OCI-LY7 (cell line): Measurements from ENCODE around the gene MRPL2. TPM values are rescaled to one million over a fixed set of nuclear protein-coding genes. Genes with fewer than 3 reads are reported as not detected.

Experiments used
- BruUV-seq: library from RNA; stranded (reverse); fragments of 400-500 nt; replicated peaks from 2 replicates; lab custom pipeline; 2021; lab: Mats Ljungman, UMichigan
- CTCF ChIA-PET: fragments of 300-600 bp; sonication (Branson Sonifier 250); formaldehyde crosslinking; loops from one replicate; lab custom pipeline; 2022; ENCODE audit warnings: antibody characterized with exemption; ENCODE audit not compliant: unreplicated experiment; lab: Charles Lee
- POLR2A ChIA-PET: fragments of 300-600 bp; sonication (Branson Sonifier 250); formaldehyde crosslinking; loops from one replicate; lab custom pipeline; 2022; ENCODE audit warnings: antibody characterized with exemption; lab: Charles Lee
- DNase-seq: peaks from one replicate; pipeline ENCODE4 v3.0.0-alpha.2; 2015; ENCODE audit warnings: low spot score
- H2AFZ ChIP-seq: fragments of 200-600 bp; sonication (generic), shearing (Covaris generic); 2 replicates; pipeline ENCODE4 v1.6.1; 2014; ENCODE audit warnings: mild to moderate bottlenecking, antibody characterized with exemption, low read length, moderate library complexity
- H3K27ac ChIP-seq: fragments of 200-600 bp; sonication (generic); 2 replicates; pipeline ENCODE4 v1.5.1; 2014; ENCODE audit warnings: mixed run types, low read depth, mild to moderate bottlenecking, moderate library complexity, low read length, inconsistent platforms; ENCODE audit not compliant: poor library complexity, severe bottlenecking
- H3K36me3 ChIP-seq: fragments of 200-600 bp; sonication (generic); 2 replicates; pipeline ENCODE4 v1.6.1; 2014; ENCODE audit warnings: mild to moderate bottlenecking, antibody characterized with exemption, low read length, moderate library complexity, mixed read lengths; ENCODE audit not compliant: insufficient read depth
- H3K4me1 ChIP-seq: fragments of 200-600 bp; sonication (generic); 2 replicates; pipeline ENCODE4 v1.5.1; 2014; ENCODE audit warnings: mild to moderate bottlenecking, low read length; ENCODE audit not compliant: insufficient read depth, poor library complexity, severe bottlenecking
- H3K4me2 ChIP-seq: fragments of 200-600 bp; sonication (generic); 2 replicates; pipeline ENCODE4 v1.6.1; 2014; ENCODE audit warnings: mild to moderate bottlenecking, low read length
- H3K4me3 ChIP-seq: fragments of 200-600 bp; sonication (generic); 2 replicates; pipeline ENCODE4 v1.5.1; 2014; ENCODE audit warnings: mild to moderate bottlenecking, low read depth, low read length; ENCODE audit not compliant: poor library complexity, severe bottlenecking
- H3K79me2 ChIP-seq: fragments of 200-600 bp; sonication (generic); 2 replicates; pipeline ENCODE4 v1.6.1; 2016; ENCODE audit warnings: low read depth, mild to moderate bottlenecking, low read length, moderate library complexity, mixed read lengths; ENCODE audit not compliant: insufficient read depth
- H3K9me2 ChIP-seq: fragments of 200-600 bp; sonication (generic); 2 replicates; pipeline ENCODE4 v1.6.1; 2016; ENCODE audit warnings: mild to moderate bottlenecking, low read length, mixed read lengths; ENCODE audit not compliant: insufficient read depth
- H3K9me3 ChIP-seq: fragments of 200-600 bp; sonication (generic); 2 replicates; pipeline ENCODE4 v1.6.1; 2014; ENCODE audit warnings: mild to moderate bottlenecking, mixed run types, low read length, mixed read lengths
- H4K20me1 ChIP-seq: fragments of 200-600 bp; sonication (generic); 2 replicates; pipeline ENCODE4 v1.6.1; 2014; ENCODE audit warnings: mild to moderate bottlenecking, antibody characterized with exemption, low read length, moderate library complexity, mixed read lengths; ENCODE audit not compliant: insufficient read depth
- EZH2phosphoT487 ChIP-seq: fragments of 200-600 bp; sonication (generic); IDR thresholded peaks from 2 replicates; pipeline ENCODE4 v1.6.1; 2018; ENCODE audit warnings: low read depth, borderline replicate concordance, mild to moderate bottlenecking, mixed run types, antibody characterized with exemption, low read length, moderate library complexity, mixed read lengths
- intact Hi-C: fragments of 100-400 bp; cut with micrococcal nuclease; formaldehyde crosslinking; loops from one replicate; pipeline ENCODE4 v1.10.0; 2022; ENCODE audit not compliant: unreplicated experiment
- total RNA-seq, 2 experiments: library from RNA; depleted of rRNA in 1 of 2; stranded (reverse); fragments of >200 nt in 1 of 2; shearing (Covaris generic) in 1 of 2; gene quantifications; 2 replicates each; pipeline ENCODE4 v1.2.3, GENCODE V29; 2014 to 2022
- TF ChIP-seq, protein P1 (sequence below): fragments of 200-600 bp; sonication (generic); conservative IDR thresholded peaks from 2 replicates; pipeline ENCODE4 v1.5.1; 2014; ENCODE audit warnings: mild to moderate bottlenecking, antibody characterized with exemption, low read length, moderate library complexity, mixed read lengths

The MRPL2 gene
- total RNA-seq, 2 experiments from 2014 or later = 25.8 to 81.7 TPM

DNA sequence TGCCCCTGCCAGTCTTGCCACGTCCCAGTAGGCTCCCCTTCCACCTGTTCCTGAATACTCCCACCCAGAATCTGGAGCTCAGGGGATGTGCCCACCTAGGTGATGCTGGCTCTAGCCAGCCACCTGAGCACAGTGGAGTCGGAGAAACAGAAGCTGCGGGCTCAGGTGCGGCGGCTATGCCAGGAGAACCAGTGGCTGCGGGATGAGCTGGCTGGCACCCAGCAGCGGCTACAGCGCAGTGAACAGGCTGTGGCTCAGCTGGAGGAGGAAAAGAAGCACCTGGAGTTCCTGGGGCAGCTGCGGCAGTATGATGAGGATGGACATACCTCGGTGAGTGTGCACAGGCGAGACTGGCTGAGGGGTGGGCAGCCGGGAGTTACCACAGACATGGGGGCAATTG is 3.6 kb upstream of the MRPL2 start:
- Histone ChIP-seq H2AFZ (no peak overlapping the region), H3K36me3 (no peaks in the 10 kb centered on the region), H3K79me2 (peaks cover 13% of the 10 kb centered on the region), H3K27ac (no peak overlapping the region), H3K4me2 (no peak overlapping the region), H3K9me3 (no peaks in the 10 kb centered on the region), H3K9me2 (no peaks in the 10 kb centered on the region), H4K20me1 (no peaks in the 10 kb centered on the region), H3K4me3 (no peak overlapping the region), H3K4me1 (peaks cover 15% of the 10 kb centered on the region)
- TF ChIP-seq, protein P1, sequence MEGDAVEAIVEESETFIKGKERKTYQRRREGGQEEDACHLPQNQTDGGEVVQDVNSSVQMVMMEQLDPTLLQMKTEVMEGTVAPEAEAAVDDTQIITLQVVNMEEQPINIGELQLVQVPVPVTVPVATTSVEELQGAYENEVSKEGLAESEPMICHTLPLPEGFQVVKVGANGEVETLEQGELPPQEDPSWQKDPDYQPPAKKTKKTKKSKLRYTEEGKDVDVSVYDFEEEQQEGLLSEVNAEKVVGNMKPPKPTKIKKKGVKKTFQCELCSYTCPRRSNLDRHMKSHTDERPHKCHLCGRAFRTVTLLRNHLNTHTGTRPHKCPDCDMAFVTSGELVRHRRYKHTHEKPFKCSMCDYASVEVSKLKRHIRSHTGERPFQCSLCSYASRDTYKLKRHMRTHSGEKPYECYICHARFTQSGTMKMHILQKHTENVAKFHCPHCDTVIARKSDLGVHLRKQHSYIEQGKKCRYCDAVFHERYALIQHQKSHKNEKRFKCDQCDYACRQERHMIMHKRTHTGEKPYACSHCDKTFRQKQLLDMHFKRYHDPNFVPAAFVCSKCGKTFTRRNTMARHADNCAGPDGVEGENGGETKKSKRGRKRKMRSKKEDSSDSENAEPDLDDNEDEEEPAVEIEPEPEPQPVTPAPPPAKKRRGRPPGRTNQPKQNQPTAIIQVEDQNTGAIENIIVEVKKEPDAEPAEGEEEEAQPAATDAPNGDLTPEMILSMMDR = no peak
- no peak for TF ChIP-seq EZH2phosphoT487
- intact Hi-C loops = no loop called here
- DNase-seq = no peak
- CTCF ChIA-PET = no interaction called here
- BruUV-seq = no TSS peak
- POLR2A ChIA-PET = no interaction called here

GRCh38 chr6:43061861-43062260 is 2.6 kb upstream of the MRPL2 start:
- TF ChIP-seq EZH2phosphoT487 = no peak
- TF ChIP-seq, protein P1 = no peak
- ChIA-PET POLR2A (interaction anchor here (0.7 kb wide), 1 partner anchor 92 kb away, joined by 3 read pairs; no protein-coding TSS in a partner anchor), CTCF (interaction anchor here (0.6 kb wide), 1 partner anchor 132 kb away, joined by 3 read pairs; no protein-coding TSS in a partner anchor)
- Histone ChIP-seq H3K79me2 (peaks cover 17% of the 10 kb centered on the region), H3K9me3 (no peaks in the 10 kb centered on the region), H3K4me2 (no peak overlapping the region), H3K9me2 (no peaks in the 10 kb centered on the region), H3K27ac (no peak overlapping the region), H3K4me3 (no peak overlapping the region), H3K36me3 (no peaks in the 10 kb centered on the region), H3K4me1 (peaks cover 17% of the 10 kb centered on the region), H2AFZ (no peak overlapping the region), H4K20me1 (no peaks in the 10 kb centered on the region)
- intact Hi-C loops = no loop called here
- no peak for DNase-seq
- BruUV-seq = no TSS peak

DNA sequence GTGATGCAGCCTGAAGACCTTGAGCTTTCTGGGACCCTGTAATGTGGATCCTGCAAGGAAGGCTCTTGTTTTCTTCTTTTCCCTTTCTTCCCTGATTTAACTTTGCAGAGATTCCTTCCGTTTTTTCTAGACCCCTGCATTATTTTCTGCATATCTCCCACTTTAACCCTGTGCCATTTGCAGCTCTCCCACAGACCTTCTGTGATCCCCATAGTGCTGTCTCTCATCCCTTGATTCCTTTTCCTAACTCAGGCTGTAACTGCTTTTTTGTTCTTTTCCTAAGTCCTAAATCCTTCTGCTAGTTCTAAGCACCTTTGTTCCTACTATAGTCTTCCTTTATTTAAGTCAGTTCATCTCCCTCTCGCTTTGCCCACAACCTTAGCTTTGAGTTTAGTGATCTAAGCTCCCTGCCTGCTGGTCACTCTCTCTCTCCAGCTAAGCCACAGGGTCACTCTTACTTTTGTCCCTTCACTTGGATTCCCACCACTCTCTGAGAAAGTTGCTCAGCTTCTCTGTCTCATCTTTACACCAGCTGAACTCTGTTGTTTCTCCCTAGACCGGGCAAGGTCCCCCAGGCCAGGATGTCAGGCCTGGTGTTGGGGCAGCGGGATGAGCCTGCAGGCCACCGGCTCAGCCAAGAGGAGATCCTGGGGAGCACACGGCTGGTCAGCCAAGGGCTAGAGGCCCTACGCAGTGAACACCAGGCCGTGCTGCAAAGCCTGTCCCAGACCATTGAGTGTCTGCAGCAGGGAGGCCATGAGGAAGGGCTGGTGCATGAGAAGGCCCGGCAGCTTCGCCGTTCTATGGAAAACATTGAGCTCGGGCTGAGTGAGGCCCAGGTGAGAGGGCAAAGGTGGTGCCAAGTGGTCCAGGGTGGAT is 1.8 kb upstream of the MRPL2 start:
- intact Hi-C loops = no loop called here
- Histone ChIP-seq H3K4me1 (peaks cover 17% of the 10 kb centered on the region), H2AFZ (no peak overlapping the region), H3K9me3 (no peaks in the 10 kb centered on the region), H3K4me3 (no peak overlapping the region), H3K27ac (no peak overlapping the region), H3K79me2 (peaks cover 17% of the 10 kb centered on the region), H3K36me3 (peaks cover 4% of the 10 kb centered on the region), H3K9me2 (no peaks in the 10 kb centered on the region), H4K20me1 (no peaks in the 10 kb centered on the region), H3K4me2 (peak overlapping the region; percentile 97)
- ChIA-PET CTCF (interaction anchor here (0.6 to 1.0 kb wide), 4 partner anchors 82 to 131 kb away, joined by 3 to 4 read pairs (median 3); no protein-coding TSS in a partner anchor), POLR2A (interaction anchor here (0.6 to 0.7 kb wide), 4 partner anchors 66 to 460 kb away, joined by 3 read pairs; no protein-coding TSS in a partner anchor)
- no TSS peak for BruUV-seq
- TF ChIP-seq, protein P1 = no peak
- no peak for TF ChIP-seq EZH2phosphoT487
- DNase-seq = no peak
